MV-4-11 (cell line): ENCODE data around the gene GJA3.

ENCODE experiments used
- DNase-seq: peaks from one replicate; lab custom pipeline; 2025; lab: John Stamatoyannopoulos, UW

GJA3 gene

DNA sequence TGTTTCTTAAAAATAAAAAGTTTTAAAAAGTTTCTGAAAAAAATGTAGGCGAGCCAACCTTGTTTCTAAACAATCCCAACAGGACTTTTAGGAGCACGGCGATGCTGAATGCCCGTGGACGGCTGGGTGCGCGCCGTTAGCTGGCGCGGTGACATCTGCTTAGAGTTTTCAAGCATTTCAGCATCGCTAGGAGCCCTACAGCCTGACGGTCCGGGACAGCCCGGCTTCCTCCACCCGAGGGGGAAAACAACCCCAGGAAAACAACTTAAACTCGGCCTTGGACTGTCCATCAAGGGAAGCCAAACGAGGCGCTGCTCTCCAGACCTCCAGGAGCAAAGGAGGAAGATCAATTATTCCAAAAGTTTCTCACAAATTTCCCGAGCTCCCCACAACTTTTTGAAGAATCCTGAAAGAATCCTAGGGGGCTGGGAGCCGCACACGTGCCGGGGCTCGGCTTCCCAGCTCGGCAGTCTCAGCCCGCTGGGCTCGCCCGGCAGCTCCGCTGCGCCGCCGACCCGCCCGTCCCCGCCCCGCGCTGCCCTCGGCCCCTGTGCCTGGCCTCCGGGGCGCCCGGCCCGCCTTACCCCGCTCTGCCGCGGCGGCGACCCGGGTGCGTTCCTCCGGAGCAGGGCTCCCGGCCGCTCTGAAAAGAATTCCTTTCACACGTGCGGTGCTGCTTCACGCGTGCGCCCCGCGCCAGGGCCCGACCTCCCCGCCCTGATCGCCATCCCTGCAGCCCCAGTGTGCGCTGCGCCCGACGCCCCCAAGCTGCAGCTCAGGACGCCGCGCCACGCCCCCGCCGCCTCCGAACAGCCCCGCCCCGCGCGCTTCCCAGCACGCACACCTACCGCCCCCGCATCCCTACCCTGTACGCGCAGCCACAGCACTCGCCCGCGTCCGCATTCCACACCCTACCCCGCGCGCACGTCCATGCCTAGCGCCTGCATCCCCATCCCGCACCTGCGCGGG is at the start of gene GJA3:
Gene GJA3, minus strand, starts transcription at position 747 of the 969 bp plus-strand sequence. CDS start 17,764 bp downstream, outside the sequence.
- DNase-seq = no peak

DNA sequence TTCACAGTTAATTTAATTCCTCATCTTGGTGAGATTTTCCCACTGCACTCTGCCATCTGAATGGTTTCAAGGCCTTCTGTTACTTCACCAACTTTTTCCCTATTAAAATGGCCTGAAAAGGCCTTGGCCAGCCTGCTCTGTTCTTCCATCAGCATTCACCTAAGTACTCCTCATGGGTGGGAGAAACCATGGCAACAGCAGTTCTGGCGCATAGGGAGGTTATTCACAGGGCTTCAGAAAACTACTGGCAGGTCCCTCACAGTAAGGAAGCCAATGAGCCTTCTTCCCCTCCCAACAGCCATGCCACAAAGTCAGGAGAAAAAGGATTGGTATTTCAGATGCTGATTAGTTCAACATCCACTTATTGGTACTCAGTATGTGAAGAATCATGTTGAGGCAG is 49.1 kb upstream of the GJA3 start:
- no peak for DNase-seq

DNA sequence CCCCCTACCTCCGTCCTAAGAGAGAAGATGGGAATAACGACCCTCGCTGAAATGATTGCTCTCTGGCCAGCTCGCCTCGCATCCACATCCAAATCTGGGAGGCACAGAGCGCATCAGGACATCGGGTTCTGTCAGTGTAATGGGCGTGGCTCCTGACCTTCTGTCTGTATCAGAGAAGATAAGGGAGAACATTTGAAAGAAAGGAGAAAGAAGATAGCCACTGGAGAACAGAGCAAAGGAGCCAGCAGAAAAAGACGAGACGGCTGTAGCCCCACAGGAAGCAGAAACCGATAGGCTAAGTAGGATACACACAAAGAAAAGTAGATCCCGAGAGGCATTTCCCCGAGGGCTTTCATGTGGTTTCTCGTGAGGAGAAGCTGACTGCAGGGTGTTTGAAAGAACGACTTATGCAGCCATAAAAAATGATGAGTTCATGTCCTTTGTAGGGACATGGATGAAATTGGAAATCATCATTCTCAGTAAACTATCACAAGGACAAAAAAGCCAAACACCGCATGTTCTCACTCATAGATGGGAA is 45.9 kb upstream of the GJA3 start:
- no peak for DNase-seq

DNA sequence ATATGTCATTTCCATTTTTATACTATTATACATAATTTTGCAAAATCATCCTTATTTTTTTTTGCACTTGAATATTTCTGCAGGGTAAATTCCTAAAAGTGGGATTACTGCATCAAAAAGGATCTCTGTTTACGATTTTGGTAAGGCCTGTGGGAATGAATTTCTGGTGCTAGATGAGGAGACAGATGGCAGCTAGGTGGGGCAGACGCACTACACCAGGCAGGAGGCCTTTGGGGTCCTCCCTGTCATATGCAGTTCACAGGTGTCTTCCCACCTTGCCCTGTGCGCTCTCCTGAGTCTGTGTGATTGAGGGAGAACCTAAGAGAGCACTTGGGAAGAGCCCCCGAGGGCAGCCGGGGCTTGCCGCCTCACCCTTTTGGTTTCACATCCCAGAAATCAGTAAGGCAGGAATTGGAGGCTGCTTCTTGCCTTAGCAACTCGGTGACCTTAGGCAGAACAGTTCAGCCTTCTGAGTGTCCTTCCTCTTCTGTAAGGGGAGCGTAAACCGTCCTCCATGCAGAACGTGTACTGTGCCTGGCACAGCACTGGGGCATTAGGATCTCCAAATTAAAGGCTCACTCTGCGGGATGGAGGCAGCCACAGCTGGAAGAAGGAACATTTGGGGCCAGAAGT is 45.3 kb upstream of the GJA3 start:
- DNase-seq = peak; percentile 10

DNA sequence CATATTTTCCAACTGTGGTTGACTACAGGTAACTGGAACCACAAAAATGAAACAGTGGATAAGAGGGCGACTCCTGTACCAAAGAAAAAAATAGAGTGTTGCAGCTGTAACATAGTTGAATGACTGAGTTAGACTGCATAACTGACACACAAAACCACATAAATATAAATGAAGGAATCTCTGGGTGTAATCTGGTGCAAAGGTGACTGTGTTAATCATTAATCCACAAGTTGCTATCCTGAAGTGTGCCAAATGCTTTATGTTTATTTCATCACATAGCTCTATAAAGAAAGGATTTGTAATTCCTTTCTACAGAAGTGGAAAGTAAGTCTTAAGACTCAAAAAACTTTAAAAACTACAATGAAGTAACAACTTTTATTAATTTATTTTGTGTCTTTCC is 37.9 kb upstream of the GJA3 start:
- no peak for DNase-seq

DNA sequence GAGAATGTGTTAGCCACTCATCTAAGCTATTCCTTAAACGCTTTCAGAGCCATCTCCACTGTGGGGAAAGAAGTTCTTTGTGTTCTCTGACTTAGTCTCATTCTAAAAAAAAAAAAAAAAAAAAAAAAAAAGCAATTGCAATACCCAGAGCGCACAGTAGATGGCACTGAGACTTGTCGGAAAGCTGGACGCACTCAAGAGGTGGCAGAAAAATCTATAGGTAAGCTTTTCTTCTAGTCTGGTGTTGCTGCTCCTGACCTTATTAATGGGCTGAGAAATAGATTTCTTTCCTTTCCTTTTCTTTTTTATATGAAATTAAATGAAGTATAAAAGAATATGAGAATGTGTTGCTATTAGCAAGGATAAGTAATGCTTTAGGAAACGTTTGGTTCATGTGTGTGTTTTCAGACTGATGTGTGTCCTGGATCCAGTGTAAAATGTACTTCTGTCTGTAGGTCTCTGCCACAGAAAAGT is 36.5 kb upstream of the GJA3 start:
- DNase-seq = peak; percentile 21

DNA sequence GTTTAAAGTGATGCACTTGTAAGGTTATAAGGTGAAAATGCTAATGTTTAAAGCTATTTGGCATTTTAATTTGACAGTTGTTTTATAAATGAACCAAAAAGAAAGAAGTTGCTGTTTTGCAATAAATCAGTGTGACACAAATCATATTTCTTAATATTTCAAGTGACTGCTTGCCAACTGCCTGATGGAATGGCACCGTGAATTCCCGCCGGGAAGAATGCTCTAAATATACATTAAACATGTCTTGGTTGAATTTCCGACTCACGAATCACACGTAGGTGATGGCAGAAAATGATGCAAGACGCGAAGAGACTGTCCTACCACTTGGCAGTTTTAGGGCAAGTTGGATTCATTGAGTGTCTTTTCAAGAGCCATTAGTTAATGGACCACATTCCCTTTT is 34.9 kb upstream of the GJA3 start:
- no peak for DNase-seq

DNA sequence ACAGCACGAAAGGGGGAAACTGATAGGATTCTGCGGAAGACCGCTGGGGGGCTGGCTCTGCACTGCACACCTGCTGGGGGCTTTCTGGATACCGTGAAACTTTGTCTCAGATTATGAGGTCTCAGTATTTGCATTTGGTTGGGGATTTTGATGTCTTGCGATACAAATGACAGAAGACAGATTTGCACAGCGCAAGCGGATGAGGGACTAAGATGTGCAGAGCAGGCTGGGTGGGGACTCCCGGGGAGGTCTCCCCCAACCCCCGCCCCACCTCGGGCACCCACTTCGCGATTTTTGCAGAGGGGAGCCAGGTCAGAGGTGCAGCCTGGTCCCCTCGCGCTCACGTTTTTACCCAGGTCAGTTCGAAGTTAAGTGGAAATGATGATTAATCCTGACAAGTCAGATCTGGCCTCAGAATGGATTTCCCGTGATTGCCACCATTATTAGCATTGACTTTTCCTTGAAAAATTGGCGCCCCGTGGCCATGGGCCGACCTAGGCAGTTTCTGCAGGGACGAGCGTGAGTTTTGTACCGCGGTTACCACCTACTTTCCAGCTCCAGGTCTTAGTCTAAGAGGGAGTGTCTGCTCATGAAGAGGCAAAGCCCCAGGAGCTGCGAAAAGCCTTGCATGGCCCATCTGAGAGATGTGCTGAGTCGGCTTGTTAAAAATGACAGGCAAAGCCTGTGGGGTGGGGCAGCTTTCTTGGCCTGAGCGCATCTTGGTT is 33.2 kb upstream of the GJA3 start:
- no peak for DNase-seq

DNA sequence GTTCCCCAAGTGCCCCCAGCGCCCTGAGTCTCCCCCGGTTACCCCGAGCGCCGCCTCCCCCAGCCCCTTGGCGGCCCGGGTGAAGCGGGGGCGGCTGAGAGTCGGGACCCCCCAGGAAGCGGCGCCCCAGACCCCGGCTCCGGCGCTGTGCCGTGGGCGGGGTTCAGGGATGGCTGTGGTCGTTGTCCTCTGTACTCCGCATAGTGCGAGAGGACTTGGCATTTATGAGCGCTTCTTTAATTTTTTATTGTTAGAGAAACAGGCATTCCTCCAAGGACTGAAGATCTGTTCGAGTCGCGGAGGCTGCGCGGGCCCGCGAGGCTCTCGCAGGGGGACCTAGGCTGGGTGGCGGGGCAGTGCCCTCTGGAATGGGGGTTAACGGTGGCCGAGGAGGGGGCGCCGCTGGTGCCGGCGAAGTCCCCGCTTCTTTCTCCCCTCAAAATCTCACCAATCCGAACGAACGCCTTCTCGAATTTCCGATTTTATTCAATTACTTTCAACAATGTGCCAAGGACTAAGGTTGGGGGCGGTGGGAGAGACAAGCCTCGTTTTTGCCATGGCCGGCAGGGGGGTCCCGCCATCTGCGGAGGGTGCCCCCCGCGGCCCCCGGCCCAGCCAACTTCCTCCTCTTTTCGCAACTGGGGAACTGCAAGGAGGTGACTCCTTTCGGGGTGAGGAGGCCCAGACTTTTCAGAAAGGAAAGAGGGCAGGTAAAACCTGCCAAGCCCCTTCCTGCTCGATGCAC is 32.5 kb upstream of the GJA3 start:
- no peak for DNase-seq

DNA sequence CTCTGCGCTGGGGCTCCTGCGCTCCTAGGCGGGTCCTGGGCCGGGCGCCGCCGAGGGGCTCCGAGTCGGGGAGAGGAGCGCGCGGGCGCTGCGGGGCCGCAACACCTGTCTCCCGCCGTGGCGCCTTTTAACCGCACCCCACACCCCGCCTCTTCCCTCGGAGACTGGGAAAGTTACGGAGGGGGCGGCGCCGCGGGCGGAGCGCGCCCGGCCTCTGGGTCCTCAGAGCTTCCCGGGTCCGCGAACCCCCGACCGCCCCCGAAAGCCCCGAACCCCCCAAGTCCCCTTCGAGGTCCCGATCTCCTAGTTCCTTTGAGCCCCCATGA is 31.9 kb upstream of the GJA3 start, which contains the start of gene GJB2:
Gene GJB2, minus strand, starts transcription at position 103 of the 326 bp plus-strand sequence. CDS start 3,357 bp downstream, outside the sequence.
- DNase-seq = no peak

DNA sequence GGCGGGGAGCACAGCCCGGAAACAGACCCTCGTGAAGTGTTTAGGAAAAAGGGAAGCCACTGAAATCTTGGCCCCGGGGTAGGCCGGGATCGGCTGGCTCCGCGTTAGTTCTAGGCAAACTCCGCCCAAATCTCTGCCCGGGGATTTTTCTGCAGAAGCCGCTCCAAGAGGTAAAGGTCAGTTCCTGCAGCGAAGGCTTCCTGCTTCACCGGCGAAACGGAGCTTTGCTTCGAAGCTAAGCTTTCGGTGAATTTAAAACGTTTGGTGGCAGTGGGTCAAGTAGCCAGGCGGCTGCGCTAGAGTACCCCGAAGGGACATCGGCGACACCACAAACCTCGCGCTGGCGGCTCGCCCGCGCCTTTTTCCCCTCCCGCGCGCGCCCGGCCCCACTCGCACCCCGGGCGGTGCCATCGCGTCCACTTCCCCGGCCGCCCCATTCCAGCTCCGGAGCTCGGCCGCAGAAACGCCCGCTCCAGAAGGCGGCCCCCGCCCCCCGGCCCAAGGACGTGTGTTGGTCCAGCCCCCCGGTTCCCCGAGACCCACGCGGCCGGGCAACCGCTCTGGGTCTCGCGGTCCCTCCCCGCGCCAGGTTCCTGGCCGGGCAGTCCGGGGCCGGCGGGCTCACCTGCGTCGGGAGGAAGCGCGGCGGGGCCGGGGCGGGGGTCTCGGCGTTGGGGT is 31.4 kb upstream of the GJA3 start:
- DNase-seq = no peak

DNA sequence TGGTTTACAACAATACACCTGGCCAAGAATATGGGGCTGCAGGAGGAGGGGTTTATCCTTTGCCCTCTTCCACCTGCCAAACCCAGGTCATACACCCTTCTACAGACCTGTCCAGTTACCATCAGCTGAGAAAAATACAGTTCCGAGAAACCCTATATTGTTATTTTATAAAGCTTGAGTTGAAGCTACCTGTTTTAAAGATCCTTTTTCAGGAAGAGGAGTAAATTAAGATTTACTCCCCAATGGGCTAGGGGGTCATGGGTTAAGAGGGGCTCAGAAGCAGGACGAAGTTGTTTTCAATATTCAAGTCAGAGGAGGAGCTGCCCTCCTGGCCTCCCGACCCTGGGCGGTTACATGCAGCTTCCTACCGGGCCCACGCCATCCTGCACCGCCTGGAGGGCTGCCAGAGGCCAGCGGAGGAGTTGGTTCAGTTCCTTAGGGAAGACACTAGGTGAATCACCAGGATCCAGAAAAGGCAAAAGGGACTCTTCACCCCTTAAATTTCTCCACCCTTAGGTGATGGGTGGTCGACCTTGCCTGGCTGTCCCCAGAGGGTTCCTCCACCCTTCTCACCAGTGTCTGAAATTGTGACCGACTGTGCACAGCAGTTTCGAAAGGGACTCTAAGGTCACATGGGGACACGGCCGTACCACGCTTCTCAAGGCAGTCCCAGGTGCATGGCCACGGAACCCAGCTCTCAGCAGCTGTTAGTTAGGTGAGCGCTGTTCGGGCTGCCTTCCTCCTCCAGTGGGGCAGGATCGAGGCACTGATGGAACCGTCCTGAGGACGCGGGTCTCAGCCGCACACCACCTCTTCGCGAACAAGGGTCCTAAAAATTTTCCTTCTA is 30.7 kb upstream of the GJA3 start:
- no peak for DNase-seq

DNA sequence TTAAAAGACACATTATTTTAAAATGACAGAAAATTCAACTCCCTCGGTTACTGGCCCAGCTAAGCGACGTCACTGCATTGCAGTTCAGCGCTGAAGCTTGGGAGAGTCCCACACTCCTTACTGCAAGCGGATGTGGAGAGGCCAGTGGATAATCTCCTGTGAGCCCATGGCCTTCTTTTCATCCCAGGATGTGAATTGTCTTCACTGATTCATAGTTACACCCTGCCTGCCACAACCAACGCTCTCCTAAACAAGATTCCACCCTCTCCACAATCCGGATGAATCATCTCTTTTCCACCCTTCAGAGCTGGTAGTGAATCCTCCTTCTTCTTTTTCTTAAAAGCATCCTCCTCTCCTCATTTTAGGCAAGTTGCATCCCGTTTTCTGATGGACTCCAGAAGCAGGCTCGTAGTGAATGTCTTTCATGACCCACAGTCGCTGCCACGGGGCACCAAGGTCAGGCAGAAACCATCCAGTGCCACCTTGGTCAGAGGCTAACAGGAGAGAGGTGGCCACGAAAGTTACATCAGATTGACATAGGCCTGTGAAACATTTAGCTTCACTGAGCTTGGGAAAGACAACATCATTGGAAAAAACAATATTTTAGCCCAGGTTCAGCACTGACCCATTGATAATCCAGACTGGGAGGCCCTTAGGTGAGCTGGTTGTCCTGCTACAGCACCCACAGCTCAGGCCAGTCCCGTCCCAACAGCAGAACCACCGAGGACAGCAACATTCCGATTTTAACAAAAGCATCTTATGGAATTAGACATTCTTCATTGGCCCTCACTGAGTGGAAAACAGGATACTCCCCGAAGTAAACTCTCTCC is 29.8 kb upstream of the GJA3 start:
- DNase-seq = no peak

DNA sequence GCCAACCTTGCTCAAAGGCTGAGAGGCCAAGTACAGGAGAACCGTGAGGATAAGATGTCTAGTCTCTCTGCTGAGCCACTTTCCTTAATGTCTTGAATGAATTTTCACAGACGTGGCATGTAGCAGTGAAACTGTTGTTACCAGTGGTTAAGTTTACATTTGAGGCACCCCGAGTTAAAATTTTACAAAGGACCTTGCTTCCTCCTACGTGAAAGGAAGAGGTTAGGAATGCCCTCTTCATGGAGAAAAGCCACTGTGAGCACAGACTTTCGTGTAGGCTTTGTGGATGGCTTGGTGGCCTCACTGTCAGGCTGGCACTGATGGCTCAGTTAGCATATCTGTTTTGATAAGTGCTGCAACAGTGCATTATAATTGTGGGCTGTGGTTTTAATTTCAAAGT is 29.2 kb upstream of the GJA3 start:
- DNase-seq = no peak

DNA sequence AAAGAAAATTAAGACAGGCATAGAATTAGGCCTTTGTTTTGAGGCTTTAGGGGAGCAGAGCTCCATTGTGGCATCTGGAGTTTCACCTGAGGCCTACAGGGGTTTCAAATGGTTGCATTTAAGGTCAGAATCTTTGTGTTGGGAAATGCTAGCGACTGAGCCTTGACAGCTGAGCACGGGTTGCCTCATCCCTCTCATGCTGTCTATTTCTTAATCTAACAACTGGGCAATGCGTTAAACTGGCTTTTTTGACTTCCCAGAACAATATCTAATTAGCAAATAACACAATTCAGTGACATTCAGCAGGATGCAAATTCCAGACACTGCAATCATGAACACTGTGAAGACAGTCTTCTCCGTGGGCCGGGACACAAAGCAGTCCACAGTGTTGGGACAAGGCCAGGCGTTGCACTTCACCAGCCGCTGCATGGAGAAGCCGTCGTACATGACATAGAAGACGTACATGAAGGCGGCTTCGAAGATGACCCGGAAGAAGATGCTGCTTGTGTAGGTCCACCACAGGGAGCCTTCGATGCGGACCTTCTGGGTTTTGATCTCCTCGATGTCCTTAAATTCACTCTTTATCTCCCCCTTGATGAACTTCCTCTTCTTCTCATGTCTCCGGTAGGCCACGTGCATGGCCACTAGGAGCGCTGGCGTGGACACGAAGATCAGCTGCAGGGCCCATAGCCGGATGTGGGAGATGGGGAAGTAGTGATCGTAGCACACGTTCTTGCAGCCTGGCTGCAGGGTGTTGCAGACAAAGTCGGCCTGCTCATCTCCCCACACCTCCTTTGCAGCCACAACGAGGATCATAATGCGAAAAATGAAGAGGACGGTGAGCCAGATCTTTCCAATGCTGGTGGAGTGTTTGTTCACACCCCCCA is 28.1 kb upstream of the GJA3 start:
- peak; percentile 87 for DNase-seq

DNA sequence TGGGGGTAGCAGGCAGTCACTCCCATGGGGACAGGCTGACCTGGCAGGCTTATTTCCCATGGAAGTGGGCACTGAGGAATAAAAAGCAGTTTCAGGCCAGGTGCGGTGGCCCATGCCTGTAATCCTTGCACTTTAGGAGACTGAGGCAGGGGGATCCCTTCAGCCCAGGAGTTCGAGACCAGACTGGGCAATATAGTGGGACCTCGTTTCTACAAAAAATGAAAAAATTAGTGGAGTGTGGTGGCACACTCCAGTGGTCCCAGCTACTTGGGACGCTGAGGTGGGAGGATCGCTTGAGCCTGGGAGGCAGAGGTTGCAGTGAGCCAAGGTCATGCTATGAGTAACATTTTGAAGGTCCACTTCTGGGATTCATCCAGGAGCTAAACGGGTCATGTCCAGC is 25.9 kb upstream of the GJA3 start:
- no peak for DNase-seq

DNA sequence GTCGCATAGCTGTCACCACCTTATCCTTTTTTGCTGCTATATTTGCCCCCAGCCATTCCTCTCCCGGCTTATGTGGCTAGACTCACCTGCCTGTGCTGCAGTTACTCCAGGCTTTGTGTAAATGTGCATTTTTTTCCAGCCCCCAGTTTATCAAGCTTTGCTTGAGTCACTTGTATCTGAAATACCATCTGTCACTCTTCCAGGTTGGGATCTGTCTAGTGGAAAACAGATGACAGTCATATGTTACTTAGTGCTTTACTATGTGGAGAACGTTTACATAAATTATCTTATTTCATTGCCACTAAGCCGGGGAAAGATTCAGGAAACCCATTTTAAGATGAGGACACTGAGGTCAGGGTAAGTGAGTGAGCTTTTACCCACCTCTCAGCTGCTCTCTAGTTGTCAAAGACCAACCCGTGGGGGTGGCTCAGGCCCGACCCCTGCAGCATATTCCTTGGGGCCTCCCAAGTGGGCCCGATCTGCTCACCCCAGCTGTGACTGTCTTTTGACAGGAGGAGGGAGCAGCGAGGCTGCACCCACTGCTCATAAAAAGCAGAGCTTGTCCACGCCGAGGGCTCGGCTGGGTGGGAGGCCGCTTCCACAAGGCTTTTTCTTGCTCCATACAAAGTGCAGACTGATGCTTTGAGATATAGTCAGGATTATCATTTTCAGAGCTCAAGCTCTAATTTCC is 24.7 kb upstream of the GJA3 start:
- DNase-seq = no peak
